ENCODE measurements around the gene SMYD3. TPM values are rescaled to one million over a fixed set of nuclear protein-coding genes. Genes with fewer than 3 reads are reported as not detected.
A peak's percentile ranks its signal among the peaks of the same experiment; 100 is the strongest.

SMYD3 gene
- total and polyA plus RNA-seq, 2 donors (not counting 1 experiment from before 2014, with no cell fraction given), result 9.7 to 37.2 TPM

- Histone ChIP-seq H3K36me3 (replicated peaks in 1 of 2; ENCODE audit: control extremely low read depth in 1 of 2, control insufficient read depth in 1 of 2, extremely low read depth in 1 of 2, insufficient read depth in 2 of 2, low read length in 1 of 2) (no peaks in the 10 kb centered on the region), H2AFZ (ENCODE audit: insufficient read depth, low read depth, low read length, poor library complexity, severe bottlenecking) (peak overlapping the region; percentile 19), H3K4me3 (ENCODE audit: control extremely low read depth in 1 of 5, extremely low read depth in 1 of 5, insufficient read depth in 1 of 5, low read depth in 2 of 5, low read length in 4 of 5) (no peak overlapping the region), H3K4me1 (ENCODE audit: control insufficient read depth in 2 of 2, insufficient read depth in 2 of 2, low read length in 2 of 2) (peaks cover 13 to 17% of the 10 kb centered on the region in 2 donors), H3K4me2 (replicated peaks; ENCODE audit: low read depth, low read length, poor library complexity, severe bottlenecking) (peak overlapping the region; percentile 43), H3K79me2 (ENCODE audit: control insufficient read depth, insufficient read depth, low read length) (peaks cover 21% of the 10 kb centered on the region), H4K20me1 (ENCODE audit: control insufficient read depth, insufficient read depth, low read length, poor library complexity, severe bottlenecking) (no peaks in the 10 kb centered on the region), H3K9ac (ENCODE audit: low read length) (peak overlapping the region; percentile 25), H3K9me3 (ENCODE audit: control extremely low read depth in 1 of 3, control insufficient read depth in 2 of 3, insufficient read depth in 1 of 3, low read length in 2 of 3) (no peaks in the 10 kb centered on the region), H3K27me3 (replicated peaks in 1 of 4; ENCODE audit: control extremely low read depth in 1 of 4, control insufficient read depth in 3 of 4, insufficient read depth in 4 of 4, low read length in 3 of 4) (no peaks in the 10 kb centered on the region), H3K27ac (ENCODE audit: low read length in 2 of 2) (no peak overlapping the region)
- Mint-ChIP-seq H3K9me3 (ENCODE audit: insufficient read depth) (no peaks in the 10 kb centered on the region), H3K27ac (no peak overlapping the region), H3K4me3 (peak overlapping the region; percentile 61), H3K4me1 (peaks cover 22% of the 10 kb centered on the region), H3K27me3 (no peaks in the 10 kb centered on the region)
- ATAC-seq (ENCODE audit: low read depth), result no peak
- intact Hi-C loops (cut with micrococcal nuclease), result no loop called here
- CTCF ChIA-PET, result interaction anchor here (0.8 to 1.1 kb wide), 2 partner anchors 10 to 14 kb away, joined by 4 to 6 read pairs; no protein-coding TSS in a partner anchor
- TF ChIP-seq CTCF (IDR thresholded peaks at IDR 0.05), result no peak
- no peak for TF ChIP-seq EZH2 (IDR thresholded peaks at IDR 0.05; ENCODE audit: borderline replicate concordance, insufficient read depth, low read depth, low read length, poor library complexity, severe bottlenecking)
- POLR2A ChIA-PET, result no interaction called here
- DNase-seq, result no peak
Measured at GRCh38 chr1:246483569-246483933, 23.5 kb downstream of the SMYD3 start.

GRCh38 chr1:246482805-246483568 lies 24.1 kb downstream of the SMYD3 start:
- Mint-ChIP-seq H3K9me3 (ENCODE audit: insufficient read depth) (no peaks in the 10 kb centered on the region), H3K27ac (no peak overlapping the region), H3K4me1 (peaks cover 22% of the 10 kb centered on the region), H3K27me3 (no peaks in the 10 kb centered on the region), H3K4me3 (peak overlapping the region; percentile 61)
- Histone ChIP-seq H3K4me3 (ENCODE audit: control extremely low read depth in 1 of 5, extremely low read depth in 1 of 5, insufficient read depth in 1 of 5, low read depth in 2 of 5, low read length in 4 of 5) (no peak overlapping the region), H3K4me2 (replicated peaks; ENCODE audit: low read depth, low read length, poor library complexity, severe bottlenecking) (peak overlapping the region; percentile 43), H3K27me3 (replicated peaks in 1 of 4; ENCODE audit: control extremely low read depth in 1 of 4, control insufficient read depth in 3 of 4, insufficient read depth in 4 of 4, low read length in 3 of 4) (no peaks in the 10 kb centered on the region), H3K27ac (ENCODE audit: low read length in 2 of 2) (no peak overlapping the region), H3K79me2 (ENCODE audit: control insufficient read depth, insufficient read depth, low read length) (peaks cover 21% of the 10 kb centered on the region), H4K20me1 (ENCODE audit: control insufficient read depth, insufficient read depth, low read length, poor library complexity, severe bottlenecking) (no peaks in the 10 kb centered on the region), H3K9ac (ENCODE audit: low read length) (peak overlapping the region; percentile 25), H2AFZ (ENCODE audit: insufficient read depth, low read depth, low read length, poor library complexity, severe bottlenecking) (peak overlapping the region; percentile 19), H3K9me3 (ENCODE audit: control extremely low read depth in 1 of 3, control insufficient read depth in 2 of 3, insufficient read depth in 1 of 3, low read length in 2 of 3) (no peaks in the 10 kb centered on the region), H3K4me1 (ENCODE audit: control insufficient read depth in 2 of 2, insufficient read depth in 2 of 2, low read length in 2 of 2) (peaks cover 13 to 17% of the 10 kb centered on the region in 2 donors), H3K36me3 (replicated peaks in 1 of 2; ENCODE audit: control extremely low read depth in 1 of 2, control insufficient read depth in 1 of 2, extremely low read depth in 1 of 2, insufficient read depth in 2 of 2, low read length in 1 of 2) (no peaks in the 10 kb centered on the region)
- TF ChIP-seq CTCF (IDR thresholded peaks at IDR 0.05), result no peak
- TF ChIP-seq EZH2 (IDR thresholded peaks at IDR 0.05; ENCODE audit: borderline replicate concordance, insufficient read depth, low read depth, low read length, poor library complexity, severe bottlenecking), result no peak
- intact Hi-C loops (cut with micrococcal nuclease), result no loop called here
- 100% methylated on average over 1 of the region's 4 CpGs for WGBS (ENCODE audit: insufficient coverage)
- DNase-seq, result peak; percentile 11
- ATAC-seq (ENCODE audit: low read depth), result no peak
- ChIA-PET CTCF (interaction anchor here (0.7 to 1.1 kb wide), 3 partner anchors 10 to 16 kb away, joined by 3 to 6 read pairs (median 4); no protein-coding TSS in a partner anchor), POLR2A (no interaction called here)
